Left renal pelvis (tissue), 4 donors: Measurements from ENCODE around the gene CCDC157. TPM values are rescaled to one million over a fixed set of nuclear protein-coding genes. Genes with fewer than 3 reads are reported as not detected.
"Not testable (repeated sequence)": the region's sequence is repeated elsewhere in the genome, so short reads cannot be mapped to it uniquely, and the experiment has no call there.

Experiments
- DNase-seq, 4 donors: peaks; one replicate each; pipeline ENCODE4 v3.0.0-alpha.2; 2013; ENCODE audit warnings: low read depth in 4 of 4, low spot score in 3 of 4
- polyA plus RNA-seq, 4 donors: library from polyadenylated mRNA; unstranded; fragments of 120-200 nt; gene quantifications; one replicate each; pipeline ENCODE4 v1.2.1, GENCODE V29; 2013; ENCODE audit not compliant: insufficient read length in 4 of 4

The CCDC157 gene
- polyA plus RNA-seq, 4 donors = 1.9 to 7.8 (median 5.0) TPM

DNA sequence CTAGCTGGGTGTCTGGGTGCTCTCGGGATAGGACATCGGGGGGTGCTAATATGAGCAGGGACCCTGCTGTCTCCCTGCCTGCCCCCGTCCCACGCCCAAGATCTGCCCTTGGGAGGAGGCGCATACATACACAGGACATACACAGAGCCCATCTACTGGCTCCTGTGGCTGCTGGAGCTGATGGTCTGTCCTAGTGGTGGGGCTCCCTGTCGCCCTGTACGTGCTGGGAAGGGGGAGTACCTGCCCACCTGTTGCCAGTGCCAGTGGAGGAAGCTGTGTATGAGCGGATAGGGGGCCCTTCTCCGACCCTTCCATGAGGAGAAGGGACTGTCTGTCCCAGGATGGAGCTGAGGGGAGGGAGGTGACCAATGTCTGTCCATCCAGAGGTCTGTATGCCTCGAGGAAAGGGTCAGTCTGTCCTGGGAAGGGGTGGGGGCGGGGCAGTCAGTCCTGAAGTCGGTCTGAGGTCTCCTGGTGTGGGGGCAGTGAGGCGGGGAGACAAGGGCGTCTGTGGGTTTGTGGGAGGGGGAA is 31.0 kb upstream of the CCDC157 start:
- DNase-seq = no peak

- no peak for DNase-seq
These were observed 30.5 kb upstream of the CCDC157 start for GRCh38 chr22:30326255-30326705.

- DNase-seq = peak; percentile 61 to 84 (median 83)
These were observed 30.0 kb upstream of the CCDC157 start, which contains the start of gene TBC1D10A for GRCh38 chr22:30326706-30327362. Gene TBC1D10A, minus strand, starts transcription at chr22:30326941. Its CDS starts 60 bp downstream, at chr22:30326881.

GRCh38 chr22:30327864-30328345 is 28.9 kb upstream of the CCDC157 start:
- DNase-seq = no peak

GRCh38 chr22:30328466-30329049 is 28.2 kb upstream of the CCDC157 start:
- DNase-seq = no peak

GRCh38 chr22:30332551-30332950 is 24.3 kb upstream of the CCDC157 start:
- no peak for DNase-seq

GRCh38 chr22:30332994-30333706 is 23.7 kb upstream of the CCDC157 start:
- DNase-seq = no peak

GRCh38 chr22:30333707-30334087 is 23.1 kb upstream of the CCDC157 start:
- DNase-seq = no peak

DNA sequence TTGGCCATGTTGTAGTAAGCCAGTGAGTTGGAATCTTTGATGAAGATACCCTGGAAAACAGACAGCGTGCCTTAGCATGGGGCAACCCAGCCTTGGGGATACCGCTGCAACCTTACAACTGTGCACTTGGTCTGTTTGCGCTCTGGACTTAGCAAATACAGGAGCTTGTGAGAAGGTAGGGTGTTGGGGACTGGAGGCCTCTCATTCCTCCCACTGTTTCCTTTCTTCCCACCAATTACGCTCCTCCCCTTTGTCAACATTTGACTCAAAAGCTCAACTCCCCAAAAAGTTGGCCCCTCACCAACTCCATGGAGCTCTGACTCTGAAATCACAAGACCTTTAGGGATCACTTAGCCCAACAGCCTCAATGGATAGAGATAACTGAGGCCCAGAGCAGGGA is 22.2 kb upstream of the CCDC157 start:
- no peak for DNase-seq

- no peak for DNase-seq
These were observed 21.6 kb upstream of the CCDC157 start for GRCh38 chr22:30335236-30335635.

DNA sequence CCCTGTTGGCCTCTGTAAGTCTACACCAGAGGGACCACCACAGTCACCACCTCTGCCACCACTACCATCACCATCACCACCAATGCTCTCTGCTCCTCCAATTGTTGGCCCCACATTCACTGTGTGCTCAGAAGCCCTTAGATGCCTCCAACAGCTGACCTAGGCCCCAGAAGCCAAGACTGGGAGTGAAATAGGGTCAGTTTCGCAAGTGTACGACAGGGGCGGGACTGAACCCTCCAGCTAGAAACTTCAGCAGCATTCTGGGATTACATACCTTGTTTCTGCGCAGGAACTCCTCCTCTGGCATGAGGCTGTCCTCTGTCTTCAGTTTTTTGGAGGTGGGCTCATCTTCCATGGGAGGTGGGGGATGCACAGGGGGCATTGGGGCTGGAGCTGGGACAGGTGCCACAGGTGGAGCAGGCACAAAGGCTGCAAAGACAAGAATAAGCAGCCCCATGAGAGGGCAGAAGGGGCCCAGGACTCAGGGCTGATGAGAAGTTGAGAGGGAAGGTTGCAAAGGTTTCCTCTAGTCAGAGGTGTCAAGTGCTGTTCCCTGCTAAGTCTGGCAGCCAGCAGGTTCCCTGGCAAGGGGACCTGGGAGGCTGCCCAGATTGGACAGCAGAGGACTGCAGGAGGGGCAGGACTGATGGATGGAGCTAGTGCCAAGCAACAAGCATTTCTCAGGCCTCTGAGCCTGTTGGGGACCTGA is 19.9 kb upstream of the CCDC157 start:
- no peak for DNase-seq

- DNase-seq = no peak
These were observed 19.4 kb upstream of the CCDC157 start for GRCh38 chr22:30337461-30337778.

- not testable (repeated sequence) for DNase-seq
These were observed 18.5 kb upstream of the CCDC157 start for GRCh38 chr22:30338341-30338740.

GRCh38 chr22:30338802-30339201 is 18.0 kb upstream of the CCDC157 start:
- no peak for DNase-seq

GRCh38 chr22:30340911-30341685 is 15.7 kb upstream of the CCDC157 start:
- no peak for DNase-seq

GRCh38 chr22:30344447-30345200 is 12.2 kb upstream of the CCDC157 start:
- no peak for DNase-seq

GRCh38 chr22:30347255-30347892 is 9.4 kb upstream of the CCDC157 start:
- DNase-seq = no peak

DNA sequence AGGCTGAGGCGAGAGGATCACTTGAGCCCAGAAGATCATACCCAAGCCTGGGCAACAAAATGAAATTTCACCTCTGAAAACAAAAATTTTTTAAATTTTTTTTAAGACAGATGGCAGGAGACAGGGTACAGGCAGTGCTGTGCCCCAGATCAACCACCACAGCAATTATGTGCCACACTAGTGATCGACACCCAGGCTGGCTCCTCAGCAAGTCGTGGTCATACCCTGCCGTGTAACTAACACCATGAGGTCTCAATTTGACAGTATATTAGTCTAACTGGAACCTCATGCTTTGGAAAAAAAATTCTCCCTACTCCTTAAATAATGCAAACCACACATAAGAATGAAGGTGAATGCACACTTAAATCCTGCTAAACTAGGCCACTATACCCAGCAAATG is 8.4 kb upstream of the CCDC157 start:
- DNase-seq = no peak

DNA sequence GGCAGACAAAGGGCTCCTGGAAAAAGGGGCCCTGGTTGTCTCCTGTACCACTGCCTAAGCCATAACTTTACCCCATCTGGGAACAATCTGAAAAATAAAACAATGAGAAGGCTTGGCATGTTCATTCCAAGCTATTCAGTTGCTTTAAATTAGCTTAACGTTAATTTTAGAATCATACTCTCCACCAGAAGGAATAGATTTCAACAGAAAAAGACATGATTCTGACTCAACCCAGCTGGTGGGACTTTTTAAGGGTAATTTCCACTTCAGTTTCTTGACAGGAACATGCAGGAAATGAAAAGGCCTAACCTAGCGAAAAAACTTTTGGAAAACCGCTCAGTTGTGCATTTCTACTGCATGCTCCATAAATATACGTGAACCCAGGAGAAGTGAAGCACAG is 8.0 kb upstream of the CCDC157 start:
- DNase-seq = no peak
